Karpas-422 (cell line): Measurements from ENCODE around the gene UBAC1. TPM values are rescaled to one million over a fixed set of nuclear protein-coding genes. Genes with fewer than 3 reads are reported as not detected.

ENCODE experiments used
- DNase-seq: peaks from one replicate; pipeline ENCODE4 v3.0.0-alpha.2; 2015
- H2AFZ ChIP-seq: fragments of 200-600 bp; sonication (generic); 2 replicates; pipeline ENCODE4 v1.6.1; 2014; ENCODE audit warnings: antibody characterized with exemption, low read length, mixed read lengths
- H3K27ac ChIP-seq: fragments of 200-600 bp; sonication (generic); 2 replicates; pipeline ENCODE4 v1.5.1; 2014; ENCODE audit warnings: mild to moderate bottlenecking, low read length, moderate library complexity
- H3K27me3 ChIP-seq: fragments of 200-600 bp; sonication (generic); 2 replicates; pipeline ENCODE4 v1.6.1; 2014; ENCODE audit warnings: low read length, mixed read lengths
- H3K36me3 ChIP-seq: fragments of 200-600 bp; sonication (generic); 2 replicates; pipeline ENCODE4 v1.6.1; 2014; ENCODE audit warnings: low read length, mixed read lengths; ENCODE audit not compliant: insufficient read depth
- H3K4me1 ChIP-seq: fragments of 200-600 bp; sonication (generic); 2 replicates; pipeline ENCODE4 v1.6.1; 2014; ENCODE audit warnings: mild to moderate bottlenecking, low read length, mixed read lengths
- H3K4me2 ChIP-seq: fragments of 200-600 bp; sonication (generic); 2 replicates; pipeline ENCODE4 v1.6.1; 2014; ENCODE audit warnings: low read length, low read depth, mild to moderate bottlenecking; ENCODE audit not compliant: poor library complexity, severe bottlenecking
- H3K4me3 ChIP-seq: fragments of 200-600 bp; sonication (generic); 2 replicates; pipeline ENCODE4 v1.5.1; 2014; ENCODE audit warnings: mild to moderate bottlenecking, antibody characterized with exemption, low read length, mixed read lengths
- H3K79me2 ChIP-seq: fragments of 200-600 bp; sonication (generic); 2 replicates; pipeline ENCODE4 v1.6.1; 2014; ENCODE audit warnings: mild to moderate bottlenecking, low read length, mixed read lengths
- H3K9ac ChIP-seq: fragments of 200-600 bp; sonication (generic); 2 replicates; pipeline ENCODE4 v1.6.0; 2014; ENCODE audit warnings: low read length
- H3K9me2 ChIP-seq: fragments of 200-600 bp; sonication (generic), shearing (Covaris generic); replicated peaks from 2 replicates; pipeline ENCODE4 v1.6.0; 2014; ENCODE audit warnings: mild to moderate bottlenecking, low read length, moderate library complexity; ENCODE audit not compliant: insufficient read depth
- H3K9me3 ChIP-seq: fragments of 300-700, 200-600 bp; sonication (generic); 2 replicates; pipeline ENCODE4 v1.6.1; 2014; ENCODE audit warnings: low read length, mixed read lengths
- H4K20me1 ChIP-seq: fragments of 200-600 bp; sonication (generic); 2 replicates; pipeline ENCODE4 v1.6.1; 2014; ENCODE audit warnings: mild to moderate bottlenecking, antibody characterized with exemption, low read length, low read depth; ENCODE audit not compliant: insufficient read depth
- total RNA-seq: library from RNA; depleted of rRNA; stranded (reverse); fragments of >200 nt; shearing (Covaris generic); gene quantifications from 2 replicates; pipeline ENCODE4 v1.2.3, GENCODE V29; 2014; ENCODE audit warnings: low replicate concordance

UBAC1 gene
- total RNA-seq, 1 experiment from 2014 or later = 32.1 TPM

- H3K27ac ChIP-seq = peak overlapping the region; percentile 35
- H3K9me3 ChIP-seq = no peaks in the 10 kb centered on the region
- peaks cover 34% of the 10 kb centered on the region for H3K4me1 ChIP-seq
- H3K36me3 ChIP-seq = peaks cover 11% of the 10 kb centered on the region
- H3K9me2 ChIP-seq = no peaks in the 10 kb centered on the region
- peak overlapping the region; percentile 93 for H3K4me2 ChIP-seq
- peak overlapping the region; percentile 59 for H3K9ac ChIP-seq
- no peaks in the 10 kb centered on the region for H3K27me3 ChIP-seq
- peak; percentile 66 for DNase-seq
- no peak overlapping the region for H2AFZ ChIP-seq
- peaks cover 86% of the 10 kb centered on the region for H3K79me2 ChIP-seq
- H3K4me3 ChIP-seq = peak overlapping the region; percentile 63
- H4K20me1 ChIP-seq = peaks cover 24% of the 10 kb centered on the region
These were observed 55.6 kb downstream of the UBAC1 start for GRCh38 chr9:135905380-135906258.

GRCh38 chr9:135903786-135904520 lies 57.2 kb downstream of the UBAC1 start:
- no peak overlapping the region for H2AFZ ChIP-seq
- H3K27me3 ChIP-seq = no peaks in the 10 kb centered on the region
- DNase-seq = no peak
- H3K4me3 ChIP-seq = no peak overlapping the region
- no peak overlapping the region for H3K27ac ChIP-seq
- no peak overlapping the region for H3K4me2 ChIP-seq
- no peaks in the 10 kb centered on the region for H3K9me2 ChIP-seq
- no peaks in the 10 kb centered on the region for H3K9me3 ChIP-seq
- H3K36me3 ChIP-seq = no peaks in the 10 kb centered on the region; the same call in 1 of the 2 replicates
- peaks cover 28% of the 10 kb centered on the region for H3K4me1 ChIP-seq
- H3K79me2 ChIP-seq = peaks cover 87% of the 10 kb centered on the region
- peaks cover 24% of the 10 kb centered on the region for H4K20me1 ChIP-seq
- H3K9ac ChIP-seq = no peak overlapping the region

- H3K79me2 ChIP-seq = peaks cover 87% of the 10 kb centered on the region
- H3K27ac ChIP-seq = no peak overlapping the region
- H3K9me3 ChIP-seq = no peaks in the 10 kb centered on the region
- no peak overlapping the region for H3K4me2 ChIP-seq
- no peak overlapping the region for H2AFZ ChIP-seq
- DNase-seq = no peak
- H3K27me3 ChIP-seq = no peaks in the 10 kb centered on the region
- no peaks in the 10 kb centered on the region for H3K9me2 ChIP-seq
- no peak overlapping the region for H3K4me3 ChIP-seq
- H3K4me1 ChIP-seq = peaks cover 22% of the 10 kb centered on the region
- peaks cover 24% of the 10 kb centered on the region for H4K20me1 ChIP-seq
- H3K9ac ChIP-seq = no peak overlapping the region
- H3K36me3 ChIP-seq = no peaks in the 10 kb centered on the region; the same call in 1 of the 2 replicates
These were observed 57.9 kb downstream of the UBAC1 start for GRCh38 chr9:135903358-135903656.

DNA sequence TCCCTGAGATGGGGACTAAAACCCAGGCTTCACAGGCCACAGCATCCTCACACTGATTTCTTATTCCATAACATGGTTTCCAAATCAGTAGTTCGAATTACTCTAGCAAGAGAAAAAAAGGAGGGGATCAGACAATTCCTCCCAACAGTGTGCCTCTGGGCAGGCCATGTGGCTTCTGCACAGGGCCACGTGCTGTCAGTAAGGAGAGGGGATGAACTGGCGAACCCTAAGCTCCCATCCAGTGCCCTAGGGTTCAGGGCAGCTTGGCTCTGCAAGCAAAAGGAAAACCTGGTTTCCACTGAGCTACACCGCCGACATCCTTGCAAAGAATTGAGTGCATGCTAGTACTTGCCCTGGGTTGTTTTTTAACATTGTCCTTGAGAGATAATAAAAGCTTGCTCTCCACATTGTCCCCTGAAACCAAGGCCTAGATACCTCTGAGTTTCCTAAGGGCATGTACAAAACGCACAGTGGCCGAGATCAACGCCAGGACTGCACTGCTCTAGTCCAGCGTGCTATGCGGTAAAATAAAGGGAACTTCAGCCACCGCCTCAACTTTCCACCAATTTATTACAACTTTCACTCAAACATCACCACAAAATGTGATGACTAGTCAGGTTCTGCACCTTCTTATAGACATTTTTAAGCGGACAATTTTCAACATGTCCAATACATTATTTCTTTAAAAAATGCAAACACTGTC lies 58.4 kb downstream of the UBAC1 start:
- Histone ChIP-seq H4K20me1 (peaks cover 24% of the 10 kb centered on the region), H3K27me3 (no peaks in the 10 kb centered on the region), H2AFZ (no peak overlapping the region), H3K4me3 (no peak overlapping the region), H3K79me2 (peaks cover 87% of the 10 kb centered on the region), H3K27ac (no peak overlapping the region), H3K36me3 (no peaks in the 10 kb centered on the region; the same call in 1 of the 2 replicates), H3K4me2 (no peak overlapping the region), H3K9ac (no peak overlapping the region), H3K9me3 (no peaks in the 10 kb centered on the region), H3K9me2 (no peaks in the 10 kb centered on the region), H3K4me1 (peaks cover 17% of the 10 kb centered on the region)
- DNase-seq = no peak

DNA sequence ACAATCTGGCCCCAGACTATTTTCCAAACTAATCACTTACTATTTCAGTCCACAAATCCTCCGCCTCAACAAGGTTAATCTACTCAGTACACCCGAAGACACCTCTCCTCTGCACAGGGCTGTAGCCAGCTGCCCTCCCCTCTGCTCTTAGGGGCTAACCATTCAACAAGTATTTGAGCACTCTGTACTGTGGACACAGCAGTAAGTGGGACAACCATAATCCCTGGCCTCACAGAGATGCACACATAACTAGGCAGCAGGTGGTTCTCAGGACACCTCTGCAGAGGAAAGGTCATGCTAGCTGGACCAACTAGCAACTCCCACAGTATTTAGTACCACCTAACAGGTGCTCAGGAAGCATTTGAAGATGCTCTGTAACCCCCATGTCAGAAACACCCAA lies 59.3 kb downstream of the UBAC1 start:
- DNase-seq = no peak
- no peaks in the 10 kb centered on the region for H3K9me3 ChIP-seq
- no peak overlapping the region for H2AFZ ChIP-seq
- no peak overlapping the region for H3K9ac ChIP-seq
- peaks cover 22% of the 10 kb centered on the region for H3K4me1 ChIP-seq
- no peaks in the 10 kb centered on the region for H3K9me2 ChIP-seq
- peaks cover 97% of the 10 kb centered on the region for H3K79me2 ChIP-seq
- no peaks in the 10 kb centered on the region for H3K27me3 ChIP-seq
- no peak overlapping the region for H3K4me3 ChIP-seq
- peaks cover 24% of the 10 kb centered on the region for H4K20me1 ChIP-seq
- no peak overlapping the region for H3K4me2 ChIP-seq
- H3K27ac ChIP-seq = no peak overlapping the region
- H3K36me3 ChIP-seq = no peaks in the 10 kb centered on the region; the same call in 1 of the 2 replicates

DNA sequence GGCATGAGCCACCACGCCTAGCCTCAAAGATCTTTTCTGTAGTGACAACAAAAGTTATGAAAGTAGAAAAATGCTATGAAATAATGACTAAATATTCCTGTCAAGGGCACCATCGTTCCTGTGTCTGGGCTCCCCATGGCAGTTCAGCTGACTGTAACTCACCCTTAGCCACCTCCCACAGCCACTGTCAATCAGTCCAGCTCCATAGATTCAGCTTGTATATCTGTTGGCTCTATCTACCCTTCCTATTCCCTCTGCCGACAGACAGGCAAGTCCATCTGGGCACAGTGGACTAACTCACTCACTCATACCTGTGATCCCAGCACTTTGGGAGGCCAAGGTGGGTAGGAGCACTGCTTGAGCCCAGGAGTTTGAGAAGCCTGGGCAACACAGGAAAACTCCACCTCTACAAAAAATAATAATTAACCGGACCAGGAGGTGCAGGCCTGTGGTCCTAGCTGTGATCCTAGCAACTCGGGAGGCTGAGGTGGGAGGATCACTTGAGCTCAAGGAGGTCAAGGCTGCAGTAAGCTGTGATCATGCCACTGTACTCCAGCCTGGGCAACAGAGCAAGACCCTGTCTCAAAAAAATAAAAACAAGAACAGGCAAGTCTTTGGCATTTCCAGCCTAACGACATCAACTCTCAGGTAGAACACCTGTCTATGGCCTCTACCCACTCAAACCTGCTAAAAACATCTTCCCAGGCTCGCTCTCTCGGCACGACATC lies 60.0 kb downstream of the UBAC1 start:
- no peak for DNase-seq
- H3K79me2 ChIP-seq = peaks cover 99% of the 10 kb centered on the region

DNA sequence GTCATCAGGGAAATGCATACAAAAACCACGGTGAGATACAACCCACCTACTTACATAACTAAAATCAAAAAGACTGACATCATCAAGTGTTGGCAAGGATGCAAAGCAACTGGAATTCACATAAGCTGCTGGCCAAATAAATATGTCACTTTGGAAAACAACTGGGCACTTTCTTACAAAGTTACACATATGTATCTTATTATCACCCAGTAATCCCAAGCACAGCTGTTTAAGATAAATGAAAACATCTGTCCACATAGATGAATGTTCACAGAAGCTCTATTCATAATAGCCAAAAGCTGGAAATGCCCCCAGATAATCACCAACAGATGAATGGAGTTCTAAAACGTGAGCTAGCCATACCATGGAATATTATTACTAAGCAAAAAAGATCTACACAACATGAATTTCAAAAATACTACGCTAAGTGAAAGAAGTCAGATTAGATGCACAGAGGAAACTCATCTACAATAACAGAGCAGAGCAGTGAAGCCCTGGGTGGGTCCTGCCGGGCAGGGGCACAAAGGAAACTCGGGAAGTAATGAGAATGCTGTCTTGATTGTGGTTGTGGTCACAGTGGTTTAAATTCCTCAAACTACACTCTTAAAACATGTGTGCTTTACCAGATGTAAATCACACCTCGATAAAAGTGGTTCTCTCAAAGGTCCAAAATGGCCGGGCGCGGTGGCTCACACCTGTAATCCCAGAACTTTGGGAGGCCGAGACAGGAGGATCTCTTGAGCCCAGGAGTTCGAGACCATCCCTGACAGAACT lies 62.4 kb downstream of the UBAC1 start:
- Histone ChIP-seq H3K36me3 (no peaks in the 10 kb centered on the region), H3K4me1 (peaks cover 30% of the 10 kb centered on the region), H3K4me3 (no peak overlapping the region), H3K79me2 (peaks cover 99% of the 10 kb centered on the region), H3K9me2 (no peaks in the 10 kb centered on the region), H3K27me3 (no peaks in the 10 kb centered on the region), H2AFZ (no peak overlapping the region), H3K27ac (no peak overlapping the region), H4K20me1 (peaks cover 15% of the 10 kb centered on the region; the same call in 1 of the 2 replicates), H3K9me3 (no peaks in the 10 kb centered on the region), H3K4me2 (no peak overlapping the region), H3K9ac (no peak overlapping the region)
- no peak for DNase-seq

More for the DNA sequence above, 60.0 kb downstream of the UBAC1 start:
- Histone ChIP-seq H3K9ac (no peak overlapping the region), H3K9me3 (no peaks in the 10 kb centered on the region), H3K4me3 (no peak overlapping the region), H3K4me1 (peaks cover 28% of the 10 kb centered on the region), H4K20me1 (peaks cover 25% of the 10 kb centered on the region), H3K9me2 (no peaks in the 10 kb centered on the region), H3K36me3 (no peaks in the 10 kb centered on the region; the same call in 1 of the 2 replicates), H2AFZ (no peak overlapping the region), H3K27me3 (no peaks in the 10 kb centered on the region), H3K4me2 (no peak overlapping the region), H3K27ac (no peak overlapping the region)
